GM18498 (cell line): ENCODE data around the gene CSNK1G2.

Experiments used
- ATAC-seq: cut with Tn5 transposase; IDR thresholded peaks from one replicate; pipeline ENCODE4 v1.9.1; 2021; ENCODE audit warnings: mild to moderate bottlenecking, moderate library complexity; ENCODE audit not compliant: unreplicated experiment

The CSNK1G2 gene

DNA sequence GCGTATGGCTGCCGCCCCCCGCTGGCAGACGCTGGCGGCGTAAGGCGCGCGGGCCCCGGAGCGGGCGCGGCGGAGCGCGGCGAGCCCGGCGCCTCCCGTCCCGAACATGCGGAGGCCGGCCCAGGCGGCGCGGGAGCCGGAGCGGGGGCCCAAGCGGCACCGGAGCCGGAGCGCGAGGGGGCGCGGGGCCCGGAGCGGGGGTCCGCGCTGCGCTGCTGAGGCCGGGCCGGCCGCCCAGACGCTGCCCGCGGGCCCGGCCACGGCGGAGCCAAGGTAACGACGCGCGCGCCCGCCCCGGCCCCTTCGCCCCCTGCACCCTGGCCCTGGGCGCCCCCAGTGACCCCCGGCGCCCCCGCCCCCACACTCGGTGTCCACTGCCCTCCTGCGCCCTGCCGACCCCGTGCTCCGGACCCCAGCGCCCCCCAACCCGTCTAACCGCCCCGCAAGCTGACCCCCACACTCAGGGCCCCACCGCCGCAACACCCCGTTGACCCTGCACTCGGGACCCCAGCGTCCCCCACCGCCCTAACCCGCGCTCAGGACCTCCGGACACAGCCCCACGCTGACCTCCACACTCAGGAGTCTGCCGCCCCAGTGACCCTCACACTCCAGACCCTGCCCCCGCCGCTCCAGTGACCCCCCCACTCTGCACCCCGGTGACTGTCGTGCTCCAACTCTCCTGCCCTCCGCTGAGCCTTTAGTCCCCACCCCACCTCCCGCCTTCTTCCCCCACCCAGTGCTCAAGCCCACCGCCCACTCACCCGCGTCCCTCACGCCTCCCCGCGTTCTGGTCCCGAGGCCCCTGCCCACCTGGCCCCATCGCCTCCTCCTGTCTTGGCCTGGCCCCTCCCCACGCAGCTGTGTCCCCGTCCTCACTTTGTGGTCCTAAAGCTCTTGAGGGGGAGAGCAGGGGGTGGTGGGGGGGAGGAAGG, at the start of gene CSNK1G2:
TSS of gene CSNK1G2 (plus strand) at position 27 of the 932 bp plus-strand sequence. CDS start 28,601 bp downstream, outside the sequence.
- ATAC-seq = no peak

DNA sequence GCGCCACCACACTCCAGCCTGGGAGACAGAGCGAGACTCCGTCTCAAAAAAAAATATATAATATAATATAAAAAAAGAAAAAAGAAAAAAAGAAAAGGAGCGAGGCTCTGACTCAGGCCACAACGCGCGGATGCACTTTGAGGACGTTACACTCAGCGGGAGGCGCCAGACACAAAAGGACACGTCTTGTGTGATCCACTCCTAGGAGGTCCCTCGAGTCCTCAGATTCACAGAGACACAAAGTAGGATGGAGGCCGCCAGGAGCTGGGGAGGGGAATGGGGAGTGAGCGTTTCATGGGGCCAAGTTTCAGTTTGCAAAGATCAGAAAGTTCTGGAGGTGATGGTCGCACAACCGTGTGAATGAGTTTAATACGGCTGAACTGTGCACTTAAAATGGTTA, 47.2 kb upstream of the CSNK1G2 start:
- ATAC-seq = no peak

DNA sequence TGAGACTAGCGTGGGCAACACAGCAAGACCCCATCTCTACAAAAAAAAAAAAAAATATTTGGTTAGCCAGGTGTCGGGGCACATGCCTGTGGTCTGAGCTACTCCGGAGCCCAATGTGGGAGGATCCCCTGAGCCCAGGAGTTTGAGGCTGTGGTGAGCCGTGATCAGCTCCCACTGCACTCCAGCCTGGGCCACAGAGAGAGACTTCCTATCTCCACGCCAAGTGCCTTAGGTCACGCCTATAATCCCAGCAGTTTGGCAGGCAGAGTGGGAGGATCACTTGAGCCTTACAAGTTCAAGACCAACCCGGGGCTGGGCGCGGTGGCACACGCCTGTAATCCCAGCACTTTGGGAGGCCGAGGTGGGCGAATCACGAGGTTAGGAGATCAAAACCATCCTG, 44.5 kb upstream of the CSNK1G2 start:
- ATAC-seq = no peak

DNA sequence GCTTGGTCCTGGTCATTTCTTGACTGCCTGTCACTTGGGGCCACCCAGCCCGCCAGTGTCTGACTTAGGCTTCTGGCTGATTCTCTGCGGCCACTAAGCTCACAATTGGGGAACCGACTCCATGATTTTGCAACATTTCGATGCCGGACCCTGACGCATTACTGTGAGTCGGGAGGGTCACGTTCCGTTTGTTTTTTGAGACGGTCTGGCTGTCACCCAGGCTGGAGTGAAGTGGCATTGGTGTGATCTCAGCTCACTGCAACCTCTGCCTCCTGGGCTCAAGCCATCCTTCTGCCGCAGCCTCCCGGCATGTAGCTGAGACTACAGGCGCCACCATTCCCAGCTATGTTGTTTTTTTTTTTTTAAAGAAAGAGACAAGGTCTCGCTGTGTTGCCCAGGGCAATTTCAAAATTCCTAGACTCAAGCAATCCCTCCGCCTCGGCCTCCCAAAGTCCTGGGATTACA, 39.0 kb upstream of the CSNK1G2 start:
- ATAC-seq = no peak

DNA sequence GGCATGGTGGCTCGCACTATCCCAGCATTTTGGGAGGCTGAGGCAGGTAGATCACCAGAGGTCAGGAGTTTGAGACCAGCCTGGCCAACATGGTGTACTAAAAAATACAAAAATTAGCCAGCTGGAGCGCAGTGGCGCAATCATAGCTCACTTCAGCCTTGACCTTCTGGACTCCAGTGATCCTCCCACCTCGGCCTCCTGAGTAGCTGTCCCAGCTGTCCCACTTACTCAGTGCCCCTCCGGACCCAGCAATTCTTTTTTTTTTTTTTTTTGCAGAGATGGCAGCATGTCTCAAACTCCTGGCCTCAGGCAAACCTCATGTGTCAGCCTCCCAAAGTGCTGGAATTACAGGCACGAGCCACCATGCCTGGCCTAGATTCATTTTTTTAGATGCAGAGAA, 38.0 kb upstream of the CSNK1G2 start:
- ATAC-seq = no peak

DNA sequence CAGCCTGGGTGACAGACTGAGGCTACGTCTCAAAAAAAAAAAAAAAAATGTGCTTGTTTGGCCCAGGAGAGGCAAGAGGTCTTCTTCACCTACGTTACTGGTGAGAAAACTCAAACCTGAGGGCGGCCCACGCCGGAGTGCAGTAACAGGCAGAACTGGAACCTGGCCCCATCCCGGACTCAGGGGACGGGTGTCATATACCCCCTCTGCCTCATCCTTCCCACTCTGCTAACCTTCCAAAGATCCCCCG, 36.2 kb upstream of the CSNK1G2 start:
- no peak for ATAC-seq

DNA sequence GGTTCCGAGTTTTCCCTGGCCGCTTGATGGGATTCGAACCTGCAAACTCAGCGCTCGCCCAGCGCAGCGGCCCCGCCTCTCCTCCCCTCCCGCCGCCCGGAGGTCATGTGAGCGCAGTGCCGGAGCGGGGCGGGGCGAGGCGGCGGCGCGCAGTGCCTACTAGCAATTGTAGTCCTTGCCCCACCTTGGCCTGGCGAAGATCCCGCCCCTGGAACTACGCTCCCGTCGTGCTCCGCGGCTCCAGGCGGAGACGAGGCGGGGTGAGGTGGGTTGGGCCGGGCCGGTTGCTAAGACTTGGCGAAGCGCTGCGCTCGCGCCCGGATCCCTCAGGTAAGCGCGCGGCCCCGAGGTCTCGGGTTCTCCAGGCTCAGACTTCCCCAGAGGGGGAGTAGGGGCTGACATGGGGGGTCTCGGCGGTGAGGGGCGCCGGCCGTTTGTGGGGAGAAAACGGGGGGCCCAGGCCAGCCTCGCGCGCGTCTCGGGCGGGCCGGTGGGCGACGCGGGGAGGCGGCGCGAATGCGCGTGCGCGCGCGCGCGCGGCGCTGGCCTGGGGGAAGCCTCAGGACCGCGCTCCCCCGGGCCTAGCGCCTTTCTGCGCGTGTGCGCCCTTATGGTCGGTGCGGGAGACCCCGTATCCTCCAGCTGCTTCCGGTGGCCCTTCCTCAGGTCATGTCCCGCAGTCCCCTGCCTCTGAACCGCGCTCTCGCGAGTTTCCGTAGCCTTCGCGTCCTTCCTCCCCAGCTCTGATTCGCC, 35.7 kb upstream of the CSNK1G2 start, which contains the start of the genes ADAT3 and SCAMP4:
TSS of gene ADAT3 (plus strand) at position 290 of the 753 bp plus-strand sequence. CDS start 6,649 bp downstream, outside the sequence.
TSS of gene SCAMP4 (plus strand) at position 290 of the 753 bp plus-strand sequence. CDS start 9,621 bp downstream, outside the sequence.
- peak; percentile 83 for ATAC-seq

DNA sequence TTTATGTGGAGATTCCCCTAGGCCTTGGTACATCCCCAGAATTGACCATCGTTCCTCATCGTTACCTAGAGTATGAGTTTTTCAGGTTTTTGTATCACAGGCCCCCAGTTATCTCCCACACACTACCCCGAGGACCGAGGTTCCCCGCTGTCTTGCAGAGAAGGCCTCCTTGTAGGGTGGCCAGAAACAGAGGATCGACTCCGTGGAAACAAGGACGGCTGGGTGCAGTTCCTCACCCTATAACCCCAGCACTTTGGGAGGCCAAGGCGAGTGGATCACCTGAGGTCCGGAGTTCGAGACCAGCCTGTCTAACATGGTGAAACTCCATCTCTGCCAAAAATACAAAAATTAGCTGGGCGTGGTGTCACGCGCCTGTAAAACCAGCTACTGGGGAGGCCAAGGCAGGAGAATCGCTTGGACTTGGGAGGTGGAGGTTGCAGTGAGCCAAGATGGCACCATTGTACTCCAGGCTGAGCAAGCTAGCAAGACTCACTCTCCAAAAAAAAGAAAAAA, 35.1 kb upstream of the CSNK1G2 start:
- ATAC-seq = no peak

DNA sequence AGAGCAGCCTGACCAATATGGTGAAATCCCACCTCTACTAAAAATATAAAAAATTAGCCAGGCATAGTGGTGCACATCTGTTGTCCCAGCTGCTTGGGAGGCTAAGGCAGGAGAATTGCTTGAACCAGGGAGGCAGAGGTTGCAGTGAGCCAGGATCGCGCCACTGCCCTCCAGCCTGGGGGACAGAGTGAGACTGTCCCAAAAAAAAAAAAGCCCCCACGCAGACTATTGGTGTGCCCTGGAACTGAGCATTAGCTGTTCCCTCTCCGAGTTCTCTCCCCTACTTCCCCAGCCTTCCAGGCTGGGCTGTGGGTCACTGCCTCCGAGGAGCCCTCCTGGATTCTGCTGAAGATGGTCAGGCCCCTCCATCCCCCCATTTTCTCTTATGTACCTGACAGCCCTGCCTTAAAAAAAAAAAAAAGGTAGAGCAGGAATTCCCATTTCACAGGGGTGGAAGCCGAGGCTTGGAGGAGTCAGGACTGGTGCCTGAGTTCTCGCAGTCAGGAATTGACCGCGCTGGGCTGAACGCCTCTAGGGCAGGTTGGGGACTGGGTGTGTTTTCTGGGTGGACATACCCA, 33.9 kb upstream of the CSNK1G2 start:
- ATAC-seq = no peak

DNA sequence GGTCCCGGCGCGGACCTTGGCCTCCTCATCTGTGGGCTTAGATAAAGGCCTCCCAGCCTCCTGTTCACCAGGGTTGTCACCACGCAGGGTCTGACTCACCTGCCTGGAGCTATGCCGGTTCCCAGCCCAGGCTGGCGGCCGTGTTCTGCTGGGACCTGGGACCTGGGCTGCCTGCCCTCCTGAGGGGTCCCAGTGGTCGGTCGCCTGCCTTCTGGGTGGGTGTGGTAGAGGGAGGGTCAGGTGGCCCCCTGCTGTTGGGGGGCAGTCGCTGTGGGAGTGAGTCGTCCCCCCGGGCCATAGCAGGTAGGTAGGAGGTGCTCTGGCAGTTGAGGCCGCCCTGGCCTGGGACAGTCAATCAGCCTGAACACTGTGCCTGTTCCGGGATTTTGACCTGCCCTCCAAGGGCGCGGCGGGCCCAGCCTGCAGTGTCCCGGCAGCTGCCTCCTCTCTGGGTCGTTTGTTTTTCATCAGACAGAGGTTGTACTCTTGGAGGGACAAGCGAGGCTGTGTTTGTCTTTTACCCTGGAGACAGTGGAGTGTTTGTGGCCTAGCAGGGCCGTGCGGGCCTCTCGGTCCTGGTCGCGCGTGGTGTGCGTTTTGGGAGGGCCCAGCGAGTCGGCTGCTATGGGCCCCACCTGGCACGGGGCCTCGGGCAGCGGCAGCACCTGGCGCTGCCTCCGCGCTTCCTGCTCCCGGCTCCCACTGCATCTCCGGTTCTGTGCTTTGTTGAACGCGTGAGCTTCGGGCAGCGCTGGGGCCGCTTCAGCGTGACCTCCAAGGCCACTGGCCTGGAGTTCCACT, 33.2 kb upstream of the CSNK1G2 start:
- no peak for ATAC-seq

DNA sequence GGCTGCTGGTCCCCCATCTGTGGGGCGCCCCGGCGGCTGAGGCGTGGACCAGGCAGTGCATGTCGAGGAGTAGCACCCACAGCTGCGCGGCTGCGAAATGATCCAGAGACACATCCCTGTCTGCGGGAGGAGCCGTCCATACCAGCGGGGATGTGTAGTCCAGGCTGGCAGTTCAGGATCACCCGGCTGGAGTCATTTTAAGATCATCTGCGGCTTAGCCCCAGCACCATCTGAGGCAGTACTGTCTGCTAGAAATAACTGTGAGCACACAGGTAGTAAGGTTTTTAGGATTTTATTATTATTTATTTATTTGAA, 32.7 kb upstream of the CSNK1G2 start:
- no peak for ATAC-seq

DNA sequence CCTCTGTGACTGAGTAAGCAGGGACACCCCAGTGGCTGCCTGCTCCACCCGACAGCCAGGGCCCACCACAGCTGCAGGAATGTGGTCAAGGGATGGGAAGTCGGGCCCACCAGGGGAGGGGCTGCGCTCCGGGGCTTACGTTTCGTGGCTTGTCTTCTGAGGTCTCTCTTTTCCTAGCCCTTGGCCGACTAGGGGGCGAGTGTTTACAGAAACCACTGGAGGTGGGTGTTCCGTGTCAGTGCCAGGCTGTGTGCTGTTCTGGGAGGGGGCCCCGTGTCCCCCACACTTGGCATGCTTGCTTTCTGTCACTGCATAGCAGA, 31.3 kb upstream of the CSNK1G2 start:
- no peak for ATAC-seq

DNA sequence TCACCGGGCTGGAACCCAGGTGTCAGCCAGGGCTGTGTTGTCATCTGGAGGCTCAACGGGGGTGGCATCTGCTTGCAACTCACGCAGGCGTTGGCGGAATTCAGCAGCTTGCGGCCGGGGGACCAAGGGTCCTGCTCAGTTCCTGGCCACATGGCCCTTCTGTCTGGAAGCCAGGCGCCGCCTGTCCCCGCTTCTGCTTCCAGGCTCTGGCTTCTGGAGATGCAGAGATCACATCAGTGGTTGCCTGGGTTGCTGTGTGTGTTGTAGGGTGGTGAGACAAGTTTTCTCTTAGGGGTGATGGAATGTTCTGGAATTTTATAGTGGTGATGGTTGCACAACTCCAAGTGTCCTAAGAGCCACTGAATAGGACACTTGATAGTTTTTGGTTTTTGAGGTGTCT, 30.8 kb upstream of the CSNK1G2 start:
- no peak for ATAC-seq

DNA sequence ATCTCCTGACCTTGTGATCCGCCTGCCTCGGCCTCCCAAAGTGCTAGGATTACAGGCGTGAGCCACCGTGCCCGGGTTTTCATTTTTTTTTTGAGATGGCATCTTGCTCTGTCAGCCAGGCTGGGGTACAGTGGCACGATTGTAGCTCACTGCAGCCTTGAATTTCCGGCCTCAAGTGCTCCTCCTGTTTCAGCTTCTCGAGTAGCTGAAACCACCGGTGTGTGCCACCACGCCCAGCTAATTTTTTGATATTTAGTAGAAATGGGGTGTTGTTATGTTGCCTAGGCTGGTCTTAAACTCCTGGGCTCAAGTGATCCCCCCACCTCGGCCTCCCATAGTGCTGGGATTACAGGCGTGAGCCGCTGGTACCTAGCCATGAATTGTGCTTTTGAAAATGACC, 29.9 kb upstream of the CSNK1G2 start:
- ATAC-seq = no peak

DNA sequence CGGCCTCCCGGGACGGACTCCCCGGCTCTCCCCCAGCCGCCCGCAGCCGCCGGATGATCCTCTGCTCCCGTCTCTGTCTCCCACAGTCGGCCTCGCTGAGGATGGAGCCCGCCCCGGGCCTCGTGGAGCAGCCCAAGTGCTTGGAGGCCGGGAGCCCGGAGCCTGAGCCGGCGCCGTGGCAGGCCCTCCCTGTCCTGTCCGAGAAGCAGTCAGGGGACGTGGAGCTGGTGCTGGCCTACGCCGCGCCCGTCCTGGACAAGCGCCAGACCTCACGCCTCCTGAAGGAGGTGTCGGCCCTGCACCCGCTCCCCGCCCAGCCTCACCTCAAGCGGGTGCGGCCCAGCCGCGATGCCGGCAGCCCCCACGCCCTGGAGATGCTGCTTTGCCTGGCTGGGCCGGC, 29.0 kb upstream of the CSNK1G2 start:
- no peak for ATAC-seq

DNA sequence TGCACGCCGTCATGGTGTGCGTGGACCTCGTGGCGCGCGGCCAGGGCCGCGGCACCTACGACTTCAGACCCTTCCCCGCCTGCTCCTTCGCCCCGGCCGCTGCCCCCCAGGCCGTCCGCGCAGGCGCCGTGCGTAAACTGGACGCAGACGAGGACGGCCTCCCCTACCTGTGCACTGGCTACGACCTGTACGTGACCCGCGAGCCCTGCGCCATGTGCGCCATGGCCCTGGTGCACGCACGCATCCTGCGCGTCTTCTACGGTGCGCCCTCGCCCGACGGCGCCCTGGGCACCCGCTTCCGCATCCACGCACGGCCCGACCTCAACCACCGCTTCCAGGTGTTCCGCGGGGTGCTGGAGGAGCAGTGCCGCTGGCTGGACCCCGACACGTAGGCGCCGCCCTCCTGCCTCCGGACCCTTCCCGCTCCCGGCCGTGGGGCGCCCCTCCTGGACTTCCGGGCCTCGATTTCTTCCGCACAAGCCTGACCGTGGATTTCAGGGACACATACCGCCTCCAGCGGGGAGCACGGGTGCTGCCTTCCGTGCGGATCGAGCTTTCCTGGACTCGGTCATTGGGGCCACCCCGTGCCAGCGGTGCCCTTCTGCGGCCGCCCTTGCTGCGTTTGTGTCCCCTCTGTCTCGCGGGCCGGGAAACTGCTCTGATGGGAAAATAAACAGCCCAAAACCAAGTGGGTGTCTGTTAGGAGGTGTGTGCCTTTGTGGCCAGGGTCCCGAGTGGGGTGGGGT, 28.0 kb upstream of the CSNK1G2 start:
- no peak for ATAC-seq

DNA sequence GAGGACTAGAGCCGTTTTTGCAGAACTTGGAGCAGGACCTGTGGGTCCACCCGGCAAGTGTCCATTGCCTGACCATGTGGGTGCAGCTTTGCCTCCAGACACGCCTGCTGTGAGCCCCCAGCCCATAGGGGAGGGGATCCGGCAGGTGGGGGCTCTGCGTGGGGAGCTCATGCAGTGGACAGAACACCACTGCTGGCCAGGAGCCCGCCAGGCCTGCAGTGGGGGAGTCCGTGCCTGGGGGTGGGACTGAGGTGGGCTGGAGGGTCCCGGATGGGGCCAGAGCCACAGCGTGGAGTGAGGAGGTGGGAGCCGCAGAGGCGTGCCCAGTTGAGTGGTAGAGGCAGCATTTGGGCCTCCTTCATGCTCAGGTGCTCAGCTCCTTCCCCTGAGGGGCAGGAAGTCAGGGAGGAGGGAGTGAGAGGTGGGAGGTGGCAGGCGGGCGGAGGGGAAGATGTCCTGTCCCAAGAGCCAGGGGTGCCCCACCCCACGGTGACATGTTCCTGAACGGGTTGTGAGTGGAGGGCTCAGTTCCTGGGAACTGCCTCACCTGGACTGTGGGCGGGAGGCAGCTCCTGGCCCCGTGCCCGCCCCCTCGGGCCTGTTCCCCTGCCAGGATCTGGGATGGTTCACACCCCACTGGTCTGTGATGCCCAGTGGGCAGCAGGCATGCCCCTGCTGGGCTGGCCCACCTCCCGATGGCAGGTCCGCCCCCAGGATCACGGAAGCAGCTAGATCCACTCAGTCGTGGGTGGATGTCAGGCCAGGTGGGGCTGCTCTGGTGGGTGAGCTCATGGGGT, 27.0 kb upstream of the CSNK1G2 start:
- ATAC-seq = no peak

DNA sequence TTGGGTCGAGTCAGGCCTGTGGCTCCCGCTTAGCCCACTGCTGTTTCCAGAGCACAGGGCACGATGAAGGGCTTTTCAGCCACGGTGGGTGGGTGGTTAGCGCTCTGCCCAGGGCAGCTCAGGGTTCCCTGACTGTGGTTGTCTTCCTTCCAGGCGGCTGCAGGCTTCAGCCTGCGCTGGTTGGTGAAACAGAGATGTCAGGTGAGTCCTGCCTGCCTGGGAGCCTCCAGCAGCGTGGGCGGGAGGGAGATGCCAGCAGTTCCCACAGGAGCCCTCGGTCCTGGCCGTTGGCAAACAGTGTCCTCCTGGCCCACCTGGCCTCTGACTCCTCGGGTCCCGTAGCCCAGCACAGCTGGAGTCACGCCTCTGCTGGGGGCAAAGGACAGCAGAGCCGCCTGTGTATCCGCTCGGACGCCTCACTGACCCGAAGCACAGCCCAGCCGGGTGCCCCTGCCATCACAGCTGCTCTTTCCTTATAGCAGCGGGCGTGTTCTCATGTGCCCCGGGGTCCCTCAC, 26.1 kb upstream of the CSNK1G2 start:
- no peak for ATAC-seq

DNA sequence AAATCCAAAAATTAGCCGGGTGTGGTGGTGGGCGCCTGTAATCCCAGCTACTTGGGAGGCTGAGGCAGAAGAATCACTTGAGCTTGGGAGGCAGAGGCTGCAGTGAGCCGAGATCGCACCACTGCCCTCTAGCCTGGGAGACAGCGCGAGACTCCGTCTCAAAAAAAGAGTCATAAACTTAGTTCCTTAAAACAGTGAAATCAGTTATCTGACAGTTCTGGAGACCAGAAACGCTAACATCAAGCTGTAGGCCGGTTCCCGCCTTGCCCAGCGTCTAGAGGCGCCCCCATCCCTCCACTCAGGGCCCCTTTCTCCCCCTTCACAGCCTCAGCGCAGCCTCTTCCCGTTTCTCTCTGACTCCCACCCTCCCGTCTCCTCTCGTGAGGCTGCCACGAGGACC, 23.8 kb upstream of the CSNK1G2 start:
- ATAC-seq = no peak
